OCI-LY1 (cell line): ENCODE results near the gene CA9.

Source experiments
- EZH2 ChIP-seq: fragments of 200-600 bp; sonication (generic), shearing (Covaris generic); IDR thresholded peaks from 2 replicates; pipeline ENCODE4 v1.8.0; 2017; ENCODE audit warnings: borderline replicate concordance, mixed run types, mild to moderate bottlenecking, antibody characterized with exemption, low read length, moderate library complexity, mixed read lengths
- TF ChIP-seq, protein P1 (sequence below): fragments of 200-600 bp; sonication (generic), shearing (Covaris generic); IDR thresholded peaks from 2 replicates; pipeline ENCODE4 v1.5.1; 2017; ENCODE audit warnings: mild to moderate bottlenecking, antibody characterized with exemption, low read length, moderate library complexity, mixed read lengths

DNA sequence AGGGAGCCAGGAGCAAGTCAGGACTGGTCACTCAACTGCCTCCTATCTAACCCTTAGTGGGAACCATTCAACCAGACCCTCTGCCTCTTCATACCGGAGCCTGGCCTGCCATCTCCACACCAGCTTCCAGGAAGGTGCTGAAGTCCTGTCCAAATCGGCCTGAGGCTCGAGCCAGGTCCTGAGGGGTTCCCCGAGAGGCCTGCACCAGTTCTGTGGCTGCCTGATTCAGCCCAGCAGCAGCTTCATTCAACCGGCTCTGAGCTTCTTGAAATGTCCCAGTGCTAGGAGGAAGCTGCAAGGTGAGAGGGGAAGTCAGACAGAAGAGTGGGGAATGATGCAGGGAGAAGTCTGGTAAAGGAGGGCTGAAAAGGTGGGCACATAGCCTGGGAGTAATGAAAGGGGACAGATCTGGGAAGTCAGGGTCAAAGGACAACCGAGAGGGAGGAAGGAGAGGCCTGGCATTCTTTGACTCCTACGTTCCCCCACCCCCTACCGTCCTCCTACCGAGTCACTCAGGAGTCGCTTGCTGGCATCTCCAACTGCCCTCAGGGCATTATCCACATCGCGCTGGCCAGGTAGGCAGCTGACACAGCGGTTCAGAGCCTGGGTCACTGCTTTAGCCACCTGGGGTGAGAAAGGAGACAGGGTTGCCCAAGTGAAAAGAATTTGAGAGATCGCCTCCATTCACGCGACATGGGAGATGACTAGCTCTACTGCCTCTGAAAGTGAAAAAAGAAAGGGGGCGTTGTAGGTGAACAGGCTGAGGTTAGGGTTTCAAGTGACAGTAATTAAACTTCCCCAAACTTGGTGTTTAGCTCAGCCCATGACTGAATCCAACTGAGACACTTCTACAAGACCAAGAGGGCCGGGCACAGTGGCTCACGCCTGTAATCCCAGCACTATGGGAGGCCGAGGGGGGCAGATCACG is 38.0 kb downstream of the CA9 start:
- TF ChIP-seq, protein P1, sequence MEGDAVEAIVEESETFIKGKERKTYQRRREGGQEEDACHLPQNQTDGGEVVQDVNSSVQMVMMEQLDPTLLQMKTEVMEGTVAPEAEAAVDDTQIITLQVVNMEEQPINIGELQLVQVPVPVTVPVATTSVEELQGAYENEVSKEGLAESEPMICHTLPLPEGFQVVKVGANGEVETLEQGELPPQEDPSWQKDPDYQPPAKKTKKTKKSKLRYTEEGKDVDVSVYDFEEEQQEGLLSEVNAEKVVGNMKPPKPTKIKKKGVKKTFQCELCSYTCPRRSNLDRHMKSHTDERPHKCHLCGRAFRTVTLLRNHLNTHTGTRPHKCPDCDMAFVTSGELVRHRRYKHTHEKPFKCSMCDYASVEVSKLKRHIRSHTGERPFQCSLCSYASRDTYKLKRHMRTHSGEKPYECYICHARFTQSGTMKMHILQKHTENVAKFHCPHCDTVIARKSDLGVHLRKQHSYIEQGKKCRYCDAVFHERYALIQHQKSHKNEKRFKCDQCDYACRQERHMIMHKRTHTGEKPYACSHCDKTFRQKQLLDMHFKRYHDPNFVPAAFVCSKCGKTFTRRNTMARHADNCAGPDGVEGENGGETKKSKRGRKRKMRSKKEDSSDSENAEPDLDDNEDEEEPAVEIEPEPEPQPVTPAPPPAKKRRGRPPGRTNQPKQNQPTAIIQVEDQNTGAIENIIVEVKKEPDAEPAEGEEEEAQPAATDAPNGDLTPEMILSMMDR = no peak
- no peak for TF ChIP-seq EZH2
